ENCODE measurements around the gene TSPAN9.

TSPAN9 gene

DNA sequence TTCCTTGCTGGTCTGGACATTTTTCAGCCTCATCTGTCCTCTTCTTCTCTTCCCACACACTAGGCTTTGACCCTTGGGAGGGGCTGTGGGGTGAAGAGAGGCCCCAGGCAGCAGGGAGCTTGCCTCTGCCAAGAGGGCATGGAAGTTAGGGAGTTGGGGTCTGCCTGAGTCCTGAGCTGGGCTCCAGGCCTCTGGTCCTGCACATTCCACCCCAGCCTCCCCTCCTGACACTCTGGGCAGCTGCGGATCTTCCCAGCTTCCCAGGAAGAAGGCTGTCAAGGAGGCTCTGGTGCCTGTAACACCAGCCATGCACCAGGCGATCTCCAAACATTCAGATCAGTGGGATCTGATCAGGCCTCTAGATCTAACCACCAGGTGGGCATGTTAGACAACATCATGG lies 244.7 kb downstream of the TSPAN9 start:
- no peaks in the 10 kb centered on the region for H3K27me3 ChIP-seq (ENCODE audit: insufficient read depth, poor library complexity, severe bottlenecking)

DNA sequence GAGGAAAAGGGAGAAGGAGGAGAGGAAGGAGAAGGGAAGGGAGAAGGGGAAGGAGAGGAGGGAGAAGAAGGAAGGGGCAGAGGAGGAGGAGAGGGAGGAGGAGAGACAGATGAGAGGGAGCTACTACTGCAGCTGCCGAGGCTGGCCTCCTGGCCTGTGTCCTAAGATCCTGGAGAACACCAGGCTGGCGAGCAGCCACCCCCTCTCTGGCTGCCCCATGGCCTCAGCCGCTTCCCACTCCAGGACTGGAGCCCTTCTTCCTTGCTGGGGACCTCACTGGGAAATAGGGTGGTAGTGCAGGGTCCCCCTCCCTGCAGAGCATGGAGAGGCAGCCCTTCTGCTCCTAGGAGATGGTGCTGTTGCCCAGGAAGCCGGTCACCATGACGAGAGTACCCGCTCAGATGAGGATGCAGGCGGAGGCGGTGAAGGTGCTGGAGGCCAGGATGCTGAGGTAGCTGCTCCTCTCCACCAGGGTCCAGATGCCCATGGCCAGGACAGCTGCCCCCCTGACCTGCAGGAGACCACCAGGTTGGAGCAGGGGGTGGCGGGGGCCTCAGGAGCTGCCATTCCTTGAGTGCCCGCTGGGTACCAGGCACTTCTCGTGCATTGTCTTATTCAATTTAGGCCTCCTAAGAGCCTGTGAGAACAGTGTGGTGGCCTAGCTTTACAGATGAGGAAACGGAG lies 246.0 kb downstream of the TSPAN9 start:
- no peak for DNase-seq (ENCODE audit: low read depth in 1 of 2, low spot score in 1 of 2)
- Histone ChIP-seq H3K27ac (replicated peaks) (no peak overlapping the region), H3K4me3 (replicated peaks; ENCODE audit: insufficient read depth, low read length) (no peak overlapping the region), H3K27me3 (ENCODE audit: insufficient read depth, poor library complexity, severe bottlenecking) (no peaks in the 10 kb centered on the region)
- TF ChIP-seq POLR2AphosphoS5 (IDR thresholded peaks at IDR 0.05; ENCODE audit: low read depth) (no peak), GABPA (IDR thresholded peaks at IDR 0.05; ENCODE audit: low read depth) (no peak), SPI1 (IDR thresholded peaks at IDR 0.05; ENCODE audit: borderline replicate concordance, low read depth) (no peak)
- TF ChIP-seq, protein P1, sequence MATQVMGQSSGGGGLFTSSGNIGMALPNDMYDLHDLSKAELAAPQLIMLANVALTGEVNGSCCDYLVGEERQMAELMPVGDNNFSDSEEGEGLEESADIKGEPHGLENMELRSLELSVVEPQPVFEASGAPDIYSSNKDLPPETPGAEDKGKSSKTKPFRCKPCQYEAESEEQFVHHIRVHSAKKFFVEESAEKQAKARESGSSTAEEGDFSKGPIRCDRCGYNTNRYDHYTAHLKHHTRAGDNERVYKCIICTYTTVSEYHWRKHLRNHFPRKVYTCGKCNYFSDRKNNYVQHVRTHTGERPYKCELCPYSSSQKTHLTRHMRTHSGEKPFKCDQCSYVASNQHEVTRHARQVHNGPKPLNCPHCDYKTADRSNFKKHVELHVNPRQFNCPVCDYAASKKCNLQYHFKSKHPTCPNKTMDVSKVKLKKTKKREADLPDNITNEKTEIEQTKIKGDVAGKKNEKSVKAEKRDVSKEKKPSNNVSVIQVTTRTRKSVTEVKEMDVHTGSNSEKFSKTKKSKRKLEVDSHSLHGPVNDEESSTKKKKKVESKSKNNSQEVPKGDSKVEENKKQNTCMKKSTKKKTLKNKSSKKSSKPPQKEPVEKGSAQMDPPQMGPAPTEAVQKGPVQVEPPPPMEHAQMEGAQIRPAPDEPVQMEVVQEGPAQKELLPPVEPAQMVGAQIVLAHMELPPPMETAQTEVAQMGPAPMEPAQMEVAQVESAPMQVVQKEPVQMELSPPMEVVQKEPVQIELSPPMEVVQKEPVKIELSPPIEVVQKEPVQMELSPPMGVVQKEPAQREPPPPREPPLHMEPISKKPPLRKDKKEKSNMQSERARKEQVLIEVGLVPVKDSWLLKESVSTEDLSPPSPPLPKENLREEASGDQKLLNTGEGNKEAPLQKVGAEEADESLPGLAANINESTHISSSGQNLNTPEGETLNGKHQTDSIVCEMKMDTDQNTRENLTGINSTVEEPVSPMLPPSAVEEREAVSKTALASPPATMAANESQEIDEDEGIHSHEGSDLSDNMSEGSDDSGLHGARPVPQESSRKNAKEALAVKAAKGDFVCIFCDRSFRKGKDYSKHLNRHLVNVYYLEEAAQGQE (IDR thresholded peaks at IDR 0.05; ENCODE audit: insufficient replicate concordance, low read depth), result no peak
- TF ChIP-seq, protein P2, sequence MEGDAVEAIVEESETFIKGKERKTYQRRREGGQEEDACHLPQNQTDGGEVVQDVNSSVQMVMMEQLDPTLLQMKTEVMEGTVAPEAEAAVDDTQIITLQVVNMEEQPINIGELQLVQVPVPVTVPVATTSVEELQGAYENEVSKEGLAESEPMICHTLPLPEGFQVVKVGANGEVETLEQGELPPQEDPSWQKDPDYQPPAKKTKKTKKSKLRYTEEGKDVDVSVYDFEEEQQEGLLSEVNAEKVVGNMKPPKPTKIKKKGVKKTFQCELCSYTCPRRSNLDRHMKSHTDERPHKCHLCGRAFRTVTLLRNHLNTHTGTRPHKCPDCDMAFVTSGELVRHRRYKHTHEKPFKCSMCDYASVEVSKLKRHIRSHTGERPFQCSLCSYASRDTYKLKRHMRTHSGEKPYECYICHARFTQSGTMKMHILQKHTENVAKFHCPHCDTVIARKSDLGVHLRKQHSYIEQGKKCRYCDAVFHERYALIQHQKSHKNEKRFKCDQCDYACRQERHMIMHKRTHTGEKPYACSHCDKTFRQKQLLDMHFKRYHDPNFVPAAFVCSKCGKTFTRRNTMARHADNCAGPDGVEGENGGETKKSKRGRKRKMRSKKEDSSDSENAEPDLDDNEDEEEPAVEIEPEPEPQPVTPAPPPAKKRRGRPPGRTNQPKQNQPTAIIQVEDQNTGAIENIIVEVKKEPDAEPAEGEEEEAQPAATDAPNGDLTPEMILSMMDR (IDR thresholded peaks at IDR 0.05; ENCODE audit: insufficient read depth, low read length), result no peak

More for the DNA sequence above, 244.7 kb downstream of the TSPAN9 start:
- Histone ChIP-seq H3K4me3 (replicated peaks; ENCODE audit: insufficient read depth, low read length) (no peak overlapping the region), H3K27ac (replicated peaks) (no peak overlapping the region)
- no peak for TF ChIP-seq SPI1 (IDR thresholded peaks at IDR 0.05; ENCODE audit: borderline replicate concordance, low read depth)
- DNase-seq (ENCODE audit: low read depth in 1 of 2, low spot score in 1 of 2), result no peak

DNA sequence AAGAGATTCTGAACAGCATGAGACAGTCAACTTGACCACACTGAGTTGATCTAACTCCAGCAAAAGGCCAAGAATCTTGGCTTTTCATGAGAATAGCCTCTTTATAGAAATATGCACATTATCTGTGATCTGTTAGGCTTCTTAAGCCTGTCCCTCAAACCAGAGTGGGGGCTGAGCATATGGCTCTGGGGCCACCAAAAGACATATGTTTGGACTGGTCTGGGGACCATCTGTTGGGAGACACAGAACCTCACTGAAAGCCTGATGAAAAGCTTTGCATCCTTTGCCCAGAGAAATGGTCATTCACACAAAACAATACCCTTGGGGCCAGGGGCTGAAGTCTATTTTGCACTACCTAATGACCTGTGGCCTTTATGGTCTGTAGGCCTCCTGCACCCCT lies 248.6 kb downstream of the TSPAN9 start:
- Histone ChIP-seq H3K27ac (replicated peaks) (no peak overlapping the region), H3K27me3 (ENCODE audit: insufficient read depth, poor library complexity, severe bottlenecking) (no peaks in the 10 kb centered on the region), H3K4me3 (replicated peaks; ENCODE audit: insufficient read depth, low read length) (no peak overlapping the region)
- no peak for DNase-seq (ENCODE audit: low read depth in 1 of 2, low spot score in 1 of 2)
- no peak for TF ChIP-seq SPI1 (IDR thresholded peaks at IDR 0.05; ENCODE audit: borderline replicate concordance, low read depth)
- TF ChIP-seq, protein P2 (IDR thresholded peaks at IDR 0.05; ENCODE audit: insufficient read depth, low read length), result no peak

DNA sequence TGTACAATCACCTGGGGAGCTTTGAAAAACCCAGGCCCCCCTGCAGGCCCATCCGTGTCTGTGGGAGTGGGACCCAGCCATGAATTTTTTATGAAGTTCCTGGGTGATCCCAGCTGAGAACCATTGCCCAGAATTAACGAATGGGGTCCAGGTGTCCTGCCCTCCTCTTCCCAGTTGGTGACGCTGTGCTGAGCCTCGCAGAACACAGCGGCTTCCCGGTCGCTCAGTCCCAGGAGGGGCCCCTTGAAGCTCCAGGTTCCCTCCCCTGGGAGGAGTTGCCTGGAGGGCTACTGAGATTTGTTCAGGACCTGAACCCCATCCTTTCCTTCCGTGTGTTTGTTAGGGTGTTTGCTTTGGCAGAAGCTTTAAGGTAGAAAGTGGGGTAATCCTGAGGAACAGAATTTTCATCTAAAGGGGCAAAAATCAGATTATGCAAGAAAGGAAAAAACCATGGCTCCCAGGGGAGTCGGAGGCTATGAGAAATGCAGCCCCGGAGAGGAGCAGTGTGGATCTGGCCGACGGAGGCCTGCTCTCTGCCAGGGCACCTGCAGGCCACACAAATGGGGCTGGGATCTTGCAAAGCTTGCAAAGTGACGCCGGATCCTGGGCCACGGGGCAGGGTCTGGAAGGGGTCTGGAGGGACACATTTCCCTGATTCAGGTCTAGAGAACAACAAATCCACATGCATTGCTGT lies 249.1 kb downstream of the TSPAN9 start:
- Histone ChIP-seq H3K27me3 (ENCODE audit: insufficient read depth, poor library complexity, severe bottlenecking) (no peaks in the 10 kb centered on the region), H3K27ac (replicated peaks) (no peak overlapping the region), H3K4me3 (replicated peaks; ENCODE audit: insufficient read depth, low read length) (no peak overlapping the region)
- TF ChIP-seq, protein P1 (IDR thresholded peaks at IDR 0.05; ENCODE audit: insufficient replicate concordance, low read depth), result no peak
- no peak for TF ChIP-seq POLR2AphosphoS5 (IDR thresholded peaks at IDR 0.05; ENCODE audit: low read depth)
- no peak for TF ChIP-seq GABPA (IDR thresholded peaks at IDR 0.05; ENCODE audit: low read depth)
- TF ChIP-seq, protein P2 (IDR thresholded peaks at IDR 0.05; ENCODE audit: insufficient read depth, low read length), result no peak
- no peak for TF ChIP-seq SPI1 (IDR thresholded peaks at IDR 0.05; ENCODE audit: borderline replicate concordance, low read depth)
- DNase-seq (ENCODE audit: low read depth in 1 of 2, low spot score in 1 of 2), result no peak
